Esophagus squamous epithelium (tissue), 4 donors: ENCODE results near the gene DUSP16.

Experiments used
- CTCF ChIP-seq, 6 experiments: fragments of 450-650 bp in 4 of 6; fragments of 200-600 bp in 2 of 6; sonication (generic) in 2 of 6; IDR thresholded peaks; one replicate each; pipeline ENCODE4 v1.5.1; 2016 to 2019; ENCODE audit warnings: antibody characterized with exemption in 6 of 6, mild to moderate bottlenecking in 4 of 6, moderate library complexity in 4 of 6
- POLR2A ChIP-seq, 4 donors: fragments of 450-650 bp; IDR thresholded peaks; one replicate each; pipeline ENCODE4 v1.6.1; 2017; ENCODE audit warnings: antibody characterized with exemption in 4 of 4, mild to moderate bottlenecking in 4 of 4, moderate library complexity in 3 of 4

- TF ChIP-seq POLR2A (IDR thresholded peaks at IDR 0.05) (no peak), CTCF (IDR thresholded peaks at IDR 0.05) (no peak)
Measured at GRCh38 chr12:12524128-12524527, 38.5 kb downstream of the DUSP16 start.
